ENCODE data around the gene LIM2. TPM values are rescaled to one million over a fixed set of nuclear protein-coding genes. Genes with fewer than 3 reads are reported as not detected.

The LIM2 gene
- total and polyA plus RNA-seq, 9 of the 15 experiments (the other 6 are each of a cell fraction or from before 2014, with no cell fraction given) = 0.07 to 0.45 (median 0.18) TPM; not detected in 4

DNA sequence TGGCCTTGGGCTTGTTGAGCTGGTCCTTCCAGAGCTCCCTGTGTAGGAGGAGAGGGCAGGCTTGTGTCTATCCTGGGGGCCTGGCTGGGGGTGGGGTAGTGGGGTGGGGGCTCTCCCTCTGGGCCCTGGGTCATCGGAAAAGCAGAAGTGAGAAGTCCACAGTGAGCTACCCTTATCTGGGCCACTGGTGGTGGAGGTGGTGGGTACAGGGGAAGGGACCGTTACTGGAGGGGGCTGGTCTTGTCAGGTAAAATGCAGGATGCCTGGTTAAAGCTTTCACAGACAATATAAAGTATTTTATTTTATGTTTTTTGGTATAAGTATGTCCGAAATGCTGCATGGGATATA, 30.0 kb upstream of the LIM2 start:
- Histone ChIP-seq H3K4me2 (ENCODE audit: insufficient read depth, low read length) (no peak overlapping the region), H3K4me1 (replicated peaks in 1 of 2; ENCODE audit: control insufficient read depth in 2 of 2, insufficient read depth in 2 of 2, low read length in 2 of 2) (peaks cover 9 to 36% of the 10 kb centered on the region in 2 experiments), H3K4me3 (no peak overlapping the region), H2AFZ (ENCODE audit: low read depth, low read length) (no peak overlapping the region), H3K27ac (ENCODE audit: extremely low read depth, low read depth, low read length) (no peak overlapping the region), H4K20me1 (replicated peaks; ENCODE audit: control insufficient read depth, insufficient read depth, low read length) (no peaks in the 10 kb centered on the region), H3K9ac (ENCODE audit: insufficient read depth in 1 of 2, low read depth in 2 of 2, low read length in 2 of 2) (peak overlapping the region in 1 of 2 experiments; percentile 67; a peak in 2 of 4 replicates), H3K9me1 (ENCODE audit: control insufficient read depth, insufficient read depth, low read length) (no peaks in the 10 kb centered on the region), H3K36me3 (ENCODE audit: control insufficient read depth, insufficient read depth, low read length) (no peaks in the 10 kb centered on the region), H3K79me2 (ENCODE audit: control insufficient read depth, insufficient read depth, low read length) (no peaks in the 10 kb centered on the region), H3K27me3 (ENCODE audit: control insufficient read depth in 2 of 2, insufficient read depth in 2 of 2, low read length in 2 of 2) (no peaks in the 10 kb centered on the region), H3K9me3 (replicated peaks; ENCODE audit: control insufficient read depth, insufficient read depth, low read depth, low read length) (no peaks in the 10 kb centered on the region)
- BruUV-seq (replicated peaks) = no TSS peak
- CTCF ChIA-PET (ENCODE audit: low intra/inter-chr PET ratio) = interaction anchor here (0.6 kb wide), 1 partner anchor 239 kb away, joined by 3 read pairs; no protein-coding TSS in a partner anchor
- WGBS (ENCODE audit: insufficient coverage, low coverage, missing lambda C conversion rate) = 6% methylated on average over 2 of the region's 3 CpGs
- no peak; the same call in 2 of the 3 replicates for ATAC-seq
- intact Hi-C loops (cut with micrococcal nuclease) (no loop called here), in situ Hi-C loops (cut with MboI) (no loop called here)
- POLR2A ChIA-PET = interaction anchor here (0.6 to 1.3 kb wide), 2 partner anchors 10 to 83 kb away, joined by 4 to 5 read pairs; no protein-coding TSS in a partner anchor
- no peak for DNase-seq (ENCODE audit: extremely low read depth in 1 of 4, low spot score in 3 of 4)
- TF ChIP-seq SPI1 (IDR thresholded peaks at IDR 0.05; ENCODE audit: borderline replicate concordance, low read depth, low read length) (peak; percentile 87), PBX2 (CRISPR knock-in tag; IDR thresholded peaks at IDR 0.05; ENCODE audit: low read depth) (no peak), PBX2 (tag; conservative IDR thresholded peaks at IDR 0.05; ENCODE audit: low read depth) (no peak), VEZF1 (CRISPR knock-in tag; IDR thresholded peaks at IDR 0.05) (peak; percentile 67; the same call in 1 of the 2 replicates)
- no peak for FAIRE-seq
